Erythroblast (primary cell): ENCODE results near the gene CFAP68.
"Not testable (repeated sequence)": the region's sequence is repeated elsewhere in the genome, so short reads cannot be mapped to it uniquely, and the experiment has no call there.

Experiments
- GATA1 ChIP-seq: IDR thresholded peaks from 2 replicates; pipeline ENCODE4 v1.6.1; 2011; ENCODE audit warnings: low read depth, mild to moderate bottlenecking, control low read depth, low read length, moderate library complexity
- POLR2A ChIP-seq: IDR thresholded peaks from 2 replicates; pipeline ENCODE4 v1.6.1; 2011; ENCODE audit warnings: mild to moderate bottlenecking, low read length

DNA sequence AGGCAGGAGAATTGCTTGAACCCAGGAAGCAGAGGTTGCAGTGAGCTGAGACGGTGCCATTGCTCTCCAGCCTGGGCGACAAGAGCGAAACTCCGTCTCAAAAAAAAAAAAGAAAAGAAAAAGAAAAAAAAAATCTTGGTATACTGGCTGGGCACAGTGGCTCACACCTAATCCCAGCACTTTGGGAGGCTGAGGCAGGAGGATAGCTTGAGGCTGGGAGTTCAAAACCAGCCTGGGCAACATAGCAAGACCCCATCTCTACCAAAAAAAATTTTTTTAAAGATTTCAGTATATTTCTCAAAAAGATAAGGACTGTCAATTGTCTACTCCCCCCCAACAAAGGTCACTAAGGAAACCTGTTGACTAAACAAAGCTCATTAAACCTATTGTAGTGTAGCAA, 5.7 kb downstream of the CFAP68 start:
- not testable (repeated sequence) for TF ChIP-seq POLR2A, GATA1
